ENCODE results near the gene YBX1.

YBX1 gene

DNA sequence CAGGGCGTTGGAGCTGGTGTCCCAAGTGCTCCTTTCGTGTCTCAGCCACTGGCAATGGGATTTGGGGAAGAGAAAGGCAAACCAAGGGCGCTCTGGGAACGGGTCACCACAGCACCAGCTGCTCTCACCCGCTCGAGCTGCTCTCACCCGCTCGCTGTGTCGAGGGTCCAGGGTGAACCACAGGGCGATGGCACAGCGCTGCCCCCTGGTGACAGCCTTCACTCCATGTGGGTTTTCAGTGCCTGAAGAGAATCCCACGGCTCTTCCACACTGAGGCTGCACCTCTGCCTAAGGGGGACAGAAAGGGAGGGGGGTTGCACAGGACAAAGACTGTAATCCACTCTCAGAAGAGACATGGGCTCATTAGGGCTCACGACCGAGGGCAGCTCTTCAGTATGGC, 64.9 kb downstream of the YBX1 start:
- H3K4me1 ChIP-seq (ENCODE audit: control insufficient read depth, insufficient read depth, low read length) = no peaks in the 10 kb centered on the region
- no peaks in the 10 kb centered on the region for H3K9me3 ChIP-seq (ENCODE audit: control insufficient read depth, insufficient read depth, low read depth, low read length)
- ChIA-PET CTCF (interaction anchor here (0.6 to 2.0 kb wide), 17 partner anchors 9 to 1668 kb away, joined by 3 to 6 read pairs (median 3); no protein-coding TSS in a partner anchor), POLR2A (interaction anchor here (0.9 kb wide), 1 partner anchor 177 kb away, joined by 6 read pairs; no protein-coding TSS in a partner anchor)
- TF ChIP-seq ZFHX2 (tag by site-specific recombination; conservative IDR thresholded peaks at IDR 0.05) (no peak), ZNF473 (tag by site-specific recombination; IDR thresholded peaks at IDR 0.05) (no peak), ZNF2 (tag by site-specific recombination; IDR thresholded peaks at IDR 0.05) (0 out of 2 replicates have a peak, but pooled peaks have one; percentile 48), YY2 (tag by site-specific recombination; IDR thresholded peaks at IDR 0.05) (no peak), ZNF654 (tag by site-specific recombination; IDR thresholded peaks at IDR 0.05; ENCODE audit: low read depth) (peak; percentile 54), ZNF394 (tag by site-specific recombination; IDR thresholded peaks at IDR 0.05; ENCODE audit: borderline replicate concordance) (peak; percentile 87), ZNF341 (tag by site-specific recombination; IDR thresholded peaks at IDR 0.05; ENCODE audit: low read depth) (peak; percentile 53; the same call in 1 of the 2 replicates)
- TF ChIP-seq, protein P1, sequence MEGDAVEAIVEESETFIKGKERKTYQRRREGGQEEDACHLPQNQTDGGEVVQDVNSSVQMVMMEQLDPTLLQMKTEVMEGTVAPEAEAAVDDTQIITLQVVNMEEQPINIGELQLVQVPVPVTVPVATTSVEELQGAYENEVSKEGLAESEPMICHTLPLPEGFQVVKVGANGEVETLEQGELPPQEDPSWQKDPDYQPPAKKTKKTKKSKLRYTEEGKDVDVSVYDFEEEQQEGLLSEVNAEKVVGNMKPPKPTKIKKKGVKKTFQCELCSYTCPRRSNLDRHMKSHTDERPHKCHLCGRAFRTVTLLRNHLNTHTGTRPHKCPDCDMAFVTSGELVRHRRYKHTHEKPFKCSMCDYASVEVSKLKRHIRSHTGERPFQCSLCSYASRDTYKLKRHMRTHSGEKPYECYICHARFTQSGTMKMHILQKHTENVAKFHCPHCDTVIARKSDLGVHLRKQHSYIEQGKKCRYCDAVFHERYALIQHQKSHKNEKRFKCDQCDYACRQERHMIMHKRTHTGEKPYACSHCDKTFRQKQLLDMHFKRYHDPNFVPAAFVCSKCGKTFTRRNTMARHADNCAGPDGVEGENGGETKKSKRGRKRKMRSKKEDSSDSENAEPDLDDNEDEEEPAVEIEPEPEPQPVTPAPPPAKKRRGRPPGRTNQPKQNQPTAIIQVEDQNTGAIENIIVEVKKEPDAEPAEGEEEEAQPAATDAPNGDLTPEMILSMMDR (tag by site-specific recombination; IDR thresholded peaks at IDR 0.05) = peak; percentile 73
- TF ChIP-seq, protein P2, sequence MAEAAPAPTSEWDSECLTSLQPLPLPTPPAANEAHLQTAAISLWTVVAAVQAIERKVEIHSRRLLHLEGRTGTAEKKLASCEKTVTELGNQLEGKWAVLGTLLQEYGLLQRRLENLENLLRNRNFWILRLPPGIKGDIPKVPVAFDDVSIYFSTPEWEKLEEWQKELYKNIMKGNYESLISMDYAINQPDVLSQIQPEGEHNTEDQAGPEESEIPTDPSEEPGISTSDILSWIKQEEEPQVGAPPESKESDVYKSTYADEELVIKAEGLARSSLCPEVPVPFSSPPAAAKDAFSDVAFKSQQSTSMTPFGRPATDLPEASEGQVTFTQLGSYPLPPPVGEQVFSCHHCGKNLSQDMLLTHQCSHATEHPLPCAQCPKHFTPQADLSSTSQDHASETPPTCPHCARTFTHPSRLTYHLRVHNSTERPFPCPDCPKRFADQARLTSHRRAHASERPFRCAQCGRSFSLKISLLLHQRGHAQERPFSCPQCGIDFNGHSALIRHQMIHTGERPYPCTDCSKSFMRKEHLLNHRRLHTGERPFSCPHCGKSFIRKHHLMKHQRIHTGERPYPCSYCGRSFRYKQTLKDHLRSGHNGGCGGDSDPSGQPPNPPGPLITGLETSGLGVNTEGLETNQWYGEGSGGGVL (tag by site-specific recombination; IDR thresholded peaks at IDR 0.05) = no peak
- TF ChIP-seq, protein P3, sequence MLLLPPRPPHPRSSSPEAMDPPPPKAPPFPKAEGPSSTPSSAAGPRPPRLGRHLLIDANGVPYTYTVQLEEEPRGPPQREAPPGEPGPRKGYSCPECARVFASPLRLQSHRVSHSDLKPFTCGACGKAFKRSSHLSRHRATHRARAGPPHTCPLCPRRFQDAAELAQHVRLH (tag by site-specific recombination; IDR thresholded peaks at IDR 0.05) = no peak
- peaks cover 0 to 58% of the 10 kb centered on the region in 2 experiments; a peak in 2 of 3 replicates for H3K36me3 ChIP-seq (ENCODE audit: control insufficient read depth in 2 of 2, insufficient read depth in 1 of 2, low read length in 2 of 2)
- H3K4me3 ChIP-seq (ENCODE audit: low read depth, low read length) = no peak overlapping the region
- no peak overlapping the region for H3K27ac ChIP-seq (ENCODE audit: extremely low read depth, low read depth, low read length)

DNA sequence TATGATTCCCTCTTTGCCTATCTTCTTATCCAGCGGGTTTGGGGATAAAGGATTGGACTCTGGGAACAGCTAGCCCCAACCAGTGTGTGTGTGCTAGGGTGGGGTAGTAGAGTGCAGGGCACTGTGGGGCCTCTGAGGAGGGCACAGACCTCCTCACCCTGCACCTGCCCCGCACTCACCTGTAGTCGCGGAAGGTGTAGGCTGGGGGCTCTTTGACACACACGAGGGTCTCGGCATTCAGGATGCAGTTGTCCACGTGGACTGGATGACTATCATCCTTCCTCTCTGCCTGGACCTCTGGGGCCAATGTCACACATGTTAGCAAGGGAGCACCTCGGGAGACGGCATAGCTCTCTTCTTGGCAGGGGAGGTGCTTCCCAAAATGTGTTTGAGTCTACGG, 65.8 kb downstream of the YBX1 start:
- Histone ChIP-seq H3K4me1 (ENCODE audit: control insufficient read depth, insufficient read depth, low read length) (no peaks in the 10 kb centered on the region), H3K4me3 (ENCODE audit: low read depth, low read length) (no peak overlapping the region), H3K27ac (ENCODE audit: extremely low read depth, low read depth, low read length) (no peak overlapping the region), H3K9me3 (ENCODE audit: control insufficient read depth, insufficient read depth, low read depth, low read length) (no peaks in the 10 kb centered on the region), H3K36me3 (ENCODE audit: control insufficient read depth in 2 of 2, insufficient read depth in 1 of 2, low read length in 2 of 2) (peaks cover 0 to 66% of the 10 kb centered on the region in 2 experiments; a peak in 2 of 3 replicates)
- ChIA-PET POLR2A (no interaction called here), CTCF (interaction anchor here (0.6 to 2.0 kb wide), 6 partner anchors 11 to 1174 kb away, joined by 3 to 6 read pairs (median 4); no protein-coding TSS in a partner anchor)
- TF ChIP-seq, protein P1 (tag by site-specific recombination; IDR thresholded peaks at IDR 0.05) = no peak
- no peak for TF ChIP-seq BCL11B (tag by site-specific recombination; IDR thresholded peaks at IDR 0.05; ENCODE audit: low read depth)
- TF ChIP-seq ZNF48 (tag by site-specific recombination; IDR thresholded peaks at IDR 0.05) = no peak
- TF ChIP-seq ZFHX2 (tag by site-specific recombination; conservative IDR thresholded peaks at IDR 0.05) = no peak
- TF ChIP-seq ZBTB21 (tag by site-specific recombination; IDR thresholded peaks at IDR 0.05) = no peak
- TF ChIP-seq SCRT2 (tag by site-specific recombination; IDR thresholded peaks at IDR 0.05) = no peak
- TF ChIP-seq ZNF214 (tag by site-specific recombination; IDR thresholded peaks at IDR 0.05; ENCODE audit: borderline replicate concordance) = no peak
- no peak for TF ChIP-seq ZNF274 (IDR thresholded peaks at IDR 0.05; ENCODE audit: low read length)
- TF ChIP-seq ZNF274 (tag by site-specific recombination; IDR thresholded peaks at IDR 0.05; ENCODE audit: borderline replicate concordance) = no peak
- TF ChIP-seq ZFP69B (tag by site-specific recombination; IDR thresholded peaks at IDR 0.05) = no peak
- TF ChIP-seq KLF7 (tag by site-specific recombination; IDR thresholded peaks at IDR 0.05; ENCODE audit: borderline replicate concordance) = no peak
- no peak for TF ChIP-seq ZFP37 (tag by site-specific recombination; IDR thresholded peaks at IDR 0.05)
- TF ChIP-seq ZNF174 (tag by site-specific recombination; IDR thresholded peaks at IDR 0.05) = no peak

All from HEK293 (cell line).